AG10803 (cell line): ENCODE measurements around the gene SNX20.

Source experiments
- DNase-seq: peaks from one replicate; pipeline ENCODE4 v3.0.0; 2010; ENCODE audit warnings: low read depth
- H3K4me3 ChIP-seq: 2 replicates; pipeline ENCODE4 v1.5.1; 2011; ENCODE audit warnings: mild to moderate bottlenecking, low read length, control low read depth
- CTCF ChIP-seq: conservative IDR thresholded peaks from 2 replicates; pipeline ENCODE4 v1.5.1; 2011; ENCODE audit warnings: mild to moderate bottlenecking, low read length, control low read depth, inconsistent platforms

Gene SNX20

GRCh38 chr16:50632927-50633800 is 47.9 kb downstream of the SNX20 start:
- H3K4me3 ChIP-seq, result no peak overlapping the region
- DNase-seq, result no peak
- no peak for TF ChIP-seq CTCF

DNA sequence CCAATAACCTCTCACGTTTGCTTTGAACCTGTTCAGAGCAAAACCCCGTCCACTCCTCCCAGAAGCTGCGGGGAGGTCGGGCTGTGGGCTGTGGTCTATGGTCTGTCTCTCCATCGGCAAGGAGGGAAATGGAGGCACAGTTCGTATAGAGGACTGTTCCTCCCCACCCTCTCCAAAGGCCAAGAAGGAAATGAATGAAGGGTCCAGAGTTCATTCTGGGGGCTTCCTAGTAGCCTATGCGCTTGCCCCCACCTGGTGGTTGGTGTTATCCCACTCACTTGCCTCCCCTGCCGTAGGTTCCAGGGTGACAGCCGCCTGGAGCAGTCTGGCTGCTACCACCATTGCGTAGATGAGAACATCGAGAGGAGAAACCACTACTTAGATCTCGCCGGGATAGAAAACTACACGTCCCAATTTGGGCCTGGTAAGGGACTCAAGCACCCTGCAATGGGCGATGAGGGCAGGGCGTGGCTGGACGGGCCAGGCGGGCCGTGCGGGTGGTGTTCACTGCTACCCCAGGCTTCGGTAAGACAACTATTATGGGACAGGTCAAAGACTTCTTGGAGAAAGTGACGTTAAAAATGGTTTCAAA is 49.0 kb downstream of the SNX20 start:
- no peak for TF ChIP-seq CTCF
- H3K4me3 ChIP-seq, result no peak overlapping the region

DNA sequence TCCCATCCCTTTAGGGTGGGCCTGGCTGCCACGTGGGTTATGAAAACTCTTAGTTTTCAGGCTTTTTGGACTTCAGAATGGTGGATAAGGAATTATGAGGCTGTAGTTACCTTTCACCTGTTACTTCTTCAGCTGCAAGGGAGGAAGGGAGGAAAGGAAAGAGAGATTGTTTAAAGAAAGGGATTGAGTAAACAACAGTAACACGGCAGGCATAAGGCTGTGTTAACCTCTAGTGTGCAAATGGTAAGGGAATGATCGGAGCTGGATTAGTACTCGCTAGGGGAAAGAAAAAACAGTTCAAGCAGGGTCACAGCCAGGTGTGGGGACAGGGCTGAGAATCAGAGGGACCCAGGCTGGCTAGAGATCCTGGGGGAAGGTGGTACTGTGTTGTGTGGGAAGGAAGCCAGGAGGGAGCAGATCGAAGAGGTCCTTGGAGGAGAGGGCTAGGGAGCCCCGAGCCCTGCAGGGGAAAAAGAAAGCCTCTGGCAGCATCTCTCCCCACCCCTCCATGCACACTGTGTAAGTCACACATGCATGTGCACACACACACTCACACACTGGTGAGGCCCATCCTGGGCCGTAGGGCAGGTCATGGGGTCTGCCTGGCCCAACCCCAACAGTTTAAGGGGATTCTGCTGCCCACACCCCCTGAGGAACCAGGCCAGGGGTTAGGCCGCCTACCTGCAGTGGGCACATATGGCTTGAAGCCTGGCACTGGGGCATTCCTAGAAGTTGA is 49.7 kb downstream of the SNX20 start:
- no peak overlapping the region for H3K4me3 ChIP-seq
- DNase-seq, result no peak
- no peak for TF ChIP-seq CTCF

More for the DNA sequence above, 49.0 kb downstream of the SNX20 start:
- no peak for DNase-seq

DNA sequence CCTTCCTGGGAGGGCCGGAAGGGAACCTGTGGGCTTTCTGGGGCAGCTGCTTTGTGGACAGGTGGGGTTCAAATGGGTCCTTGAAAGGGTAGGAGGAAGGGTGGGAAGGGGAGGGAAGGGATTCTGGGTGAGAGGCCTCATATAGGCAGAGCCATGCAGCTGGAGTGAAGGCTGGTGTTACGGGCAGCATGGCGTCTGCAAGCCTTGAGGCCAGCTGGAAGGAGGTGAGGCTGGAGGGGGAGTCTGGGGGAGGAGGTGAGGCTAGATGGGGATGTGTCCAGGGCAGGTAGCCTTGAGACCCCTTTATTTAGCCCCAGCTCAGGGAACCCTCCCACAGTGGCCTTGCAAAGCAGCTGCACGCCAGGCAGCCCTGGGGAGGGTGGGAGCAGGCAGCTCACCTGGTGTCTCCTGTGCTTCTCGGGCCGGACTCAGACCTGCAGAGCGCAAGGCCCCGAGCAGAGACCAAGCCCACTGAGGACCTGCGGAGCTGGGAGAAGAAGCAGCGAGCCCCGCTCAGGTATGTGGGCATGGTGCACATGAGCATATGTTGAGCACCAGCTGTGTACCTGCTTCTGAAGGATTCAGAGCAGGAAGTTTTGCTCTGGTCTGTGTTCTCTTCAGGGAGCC is 50.6 kb downstream of the SNX20 start:
- no peak overlapping the region for H3K4me3 ChIP-seq
- no peak for DNase-seq
- no peak for TF ChIP-seq CTCF

DNA sequence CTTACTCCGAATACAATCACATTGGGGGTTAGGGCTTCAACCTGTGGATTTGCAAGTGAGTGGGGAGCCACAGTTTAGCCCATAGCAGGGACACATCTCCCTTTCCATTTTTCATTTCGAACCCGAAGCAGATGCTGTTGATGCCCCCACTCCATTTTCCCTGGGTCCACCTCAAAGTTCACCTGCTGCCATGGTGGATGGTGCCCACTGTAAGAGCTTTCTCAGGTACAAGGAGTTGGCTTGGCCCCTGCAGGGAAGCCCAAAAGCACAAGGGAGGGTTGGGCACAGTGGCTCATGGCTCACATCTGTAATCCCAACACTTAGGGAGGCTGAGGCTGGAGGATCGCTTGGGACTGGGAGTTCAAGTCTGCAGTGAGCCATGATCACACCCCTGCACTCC is 51.8 kb downstream of the SNX20 start:
- TF ChIP-seq CTCF, result no peak
- no peak overlapping the region for H3K4me3 ChIP-seq
- DNase-seq, result no peak

GRCh38 chr16:50628156-50628802 is 52.8 kb downstream of the SNX20 start:
- DNase-seq, result no peak
- no peak for TF ChIP-seq CTCF
- no peak overlapping the region for H3K4me3 ChIP-seq
